Cardiac septum (tissue), 1 donor: ENCODE data around the gene STMND1. TPM values are rescaled to one million over a fixed set of nuclear protein-coding genes. Genes with fewer than 3 reads are reported as not detected.

ENCODE experiments used
- DNase-seq: peaks from one replicate; pipeline ENCODE4 v3.0.0-alpha.2; 2020; ENCODE audit warnings: low spot score
- intact Hi-C: fragments of 100-400 bp; cut with DNase I; formaldehyde crosslinking; loops from one replicate; pipeline ENCODE4 v1.14.0; 2022
- total RNA-seq: library from RNA; stranded (reverse); fragmentation: NEBNext Ultra II Directional; extraction: Animal tissue kit (Norgen Biotek cat#: 25700); gene quantifications from one replicate; pipeline ENCODE4 v1.2.1, GENCODE V29; 2021
- donor health status: DM: no; HTN: no; CAD: no.

Gene STMND1
- total RNA-seq, 1 donor from 2014 or later, result not detected

DNA sequence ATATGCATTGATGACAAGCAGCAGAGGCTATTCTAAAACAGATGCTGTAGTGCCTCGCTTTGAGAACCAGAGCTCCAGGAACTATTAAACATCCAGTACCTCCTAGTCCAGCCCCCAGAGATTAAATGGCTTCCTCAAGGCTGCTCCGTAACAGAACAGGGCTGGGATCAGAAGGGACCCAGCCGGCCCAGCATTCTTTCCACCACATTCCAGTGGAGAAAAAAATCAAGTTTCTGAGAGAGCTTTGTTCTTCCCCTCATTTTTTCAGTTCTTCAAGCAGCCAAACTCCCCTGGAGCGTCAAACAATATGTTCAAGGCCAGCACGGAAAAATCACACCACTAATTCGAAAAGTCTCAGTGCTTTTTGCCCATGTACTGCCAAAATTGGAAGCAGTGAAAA lies 5.8 kb upstream of the STMND1 start:
- intact Hi-C loops, result no loop called here
- no peak for DNase-seq

- intact Hi-C loops, result no loop called here
- no peak for DNase-seq
Observed at GRCh38 chr6:17096652-17097051, 5.2 kb upstream of the STMND1 start.

GRCh38 chr6:17097982-17098381 lies 3.9 kb upstream of the STMND1 start:
- intact Hi-C loops, result no loop called here

GRCh38 chr6:17098538-17098937 lies 3.3 kb upstream of the STMND1 start:
- intact Hi-C loops, result no loop called here
- DNase-seq, result no peak

More at GRCh38 chr6:17097982-17098381, 3.9 kb upstream of the STMND1 start:
- no peak for DNase-seq

- no peak for DNase-seq
- intact Hi-C loops, result no loop called here
Observed at GRCh38 chr6:17099401-17100059, 2.3 kb upstream of the STMND1 start.

- DNase-seq, result no peak
Observed at GRCh38 chr6:17100806-17101205, 1.0 kb upstream of the STMND1 start.

DNA sequence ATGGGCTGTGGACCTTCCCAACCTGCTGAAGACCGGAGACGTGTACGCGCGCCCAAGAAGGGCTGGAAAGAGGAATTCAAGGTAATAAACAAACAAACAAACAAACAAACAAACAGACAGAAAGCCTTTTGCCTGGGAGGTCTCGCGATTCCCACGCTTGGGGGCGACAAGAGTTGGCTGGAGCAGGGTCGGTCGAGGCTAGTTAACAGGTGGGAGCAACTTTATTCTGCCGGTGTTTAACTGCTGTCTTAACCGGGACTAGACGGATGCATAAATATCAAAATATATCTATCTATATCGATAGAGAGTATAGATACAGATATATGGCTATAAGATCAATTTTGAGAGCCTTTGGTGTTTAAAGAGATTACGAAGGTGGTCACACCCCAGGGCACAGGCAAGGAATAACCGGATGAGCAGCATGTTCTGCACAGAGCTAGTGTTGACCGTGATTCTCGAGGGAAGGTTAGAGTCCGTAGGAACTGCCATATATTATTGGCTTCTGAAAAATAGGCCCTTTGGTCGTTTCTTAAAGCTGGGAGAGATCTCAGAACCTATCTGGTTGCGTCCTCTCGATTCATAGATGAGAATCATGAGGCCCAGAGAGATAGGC lies 514 bp downstream of the STMND1 start:
- DNase-seq, result no peak
- intact Hi-C loops, result no loop called here

More at GRCh38 chr6:17100806-17101205, 1.0 kb upstream of the STMND1 start:
- intact Hi-C loops, result no loop called here

DNA sequence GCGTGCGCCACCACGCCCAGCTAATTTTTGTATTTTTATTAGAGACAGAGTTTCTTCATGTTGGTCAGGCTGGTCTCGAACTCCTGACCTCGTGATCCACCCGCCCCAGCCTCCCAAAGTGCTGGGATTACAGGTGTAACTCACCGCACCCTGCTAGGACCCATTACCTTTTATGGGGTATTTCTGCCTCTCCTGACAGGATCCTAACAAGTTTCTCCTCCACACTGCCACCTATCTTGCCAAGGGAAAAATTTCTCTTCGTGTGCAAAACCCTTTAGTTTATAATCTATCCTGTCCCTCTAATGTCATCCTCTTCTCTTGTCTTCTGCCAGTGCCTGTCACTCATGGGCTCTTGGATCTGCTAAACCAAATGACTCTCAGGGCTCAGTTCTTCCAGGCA lies 1.9 kb downstream of the STMND1 start:
- intact Hi-C loops, result no loop called here
- DNase-seq, result no peak

DNA sequence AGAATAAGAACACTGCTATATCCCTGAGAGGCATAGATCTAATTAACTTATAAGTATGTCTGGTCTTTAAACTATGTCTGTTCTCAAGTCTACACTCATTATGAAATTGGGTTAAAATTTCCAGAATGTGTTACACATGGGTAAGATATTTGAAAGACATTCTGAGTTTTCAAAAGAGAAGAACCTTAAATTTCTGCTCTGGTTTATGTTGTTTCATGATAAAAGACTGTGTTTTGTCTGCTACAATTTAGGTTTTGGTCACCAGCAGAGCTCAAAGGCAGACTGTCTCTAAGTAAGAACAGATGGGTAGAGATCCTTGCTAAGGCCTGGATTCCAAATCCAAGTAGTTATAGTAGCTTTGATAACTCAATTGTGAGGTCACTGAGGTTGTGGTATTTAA lies 6.0 kb downstream of the STMND1 start:
- DNase-seq, result no peak
- intact Hi-C loops, result no loop called here

- intact Hi-C loops, result no loop called here
Observed at GRCh38 chr6:17115251-17116116, 13.6 kb downstream of the STMND1 start.

GRCh38 chr6:17116117-17116440 lies 14.2 kb downstream of the STMND1 start:
- intact Hi-C loops, result no loop called here
- no peak for DNase-seq

More at GRCh38 chr6:17115251-17116116, 13.6 kb downstream of the STMND1 start:
- DNase-seq, result no peak

- DNase-seq, result no peak
- intact Hi-C loops, result no loop called here
Observed at GRCh38 chr6:17120019-17120418, 18.2 kb downstream of the STMND1 start.

DNA sequence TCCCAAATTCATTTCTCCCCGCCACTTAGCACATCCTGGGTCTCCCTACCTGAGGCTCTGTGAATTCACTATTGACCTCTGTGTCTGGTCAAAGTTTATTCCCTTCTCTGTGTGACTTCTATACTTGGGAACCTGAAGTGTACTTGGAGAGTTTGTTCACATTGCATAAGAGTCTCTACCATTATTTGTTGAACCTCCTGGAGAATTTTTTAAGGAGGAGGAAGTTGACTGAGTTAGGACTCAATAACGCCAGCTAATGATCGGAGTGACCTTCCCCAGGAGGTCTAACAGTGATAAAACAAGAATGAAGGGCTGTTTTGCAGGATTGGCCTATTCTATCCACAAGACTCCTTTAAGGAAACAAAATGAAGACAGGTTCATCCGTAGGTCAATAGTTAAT lies 23.6 kb downstream of the STMND1 start:
- no peak for DNase-seq
- intact Hi-C loops, result no loop called here

DNA sequence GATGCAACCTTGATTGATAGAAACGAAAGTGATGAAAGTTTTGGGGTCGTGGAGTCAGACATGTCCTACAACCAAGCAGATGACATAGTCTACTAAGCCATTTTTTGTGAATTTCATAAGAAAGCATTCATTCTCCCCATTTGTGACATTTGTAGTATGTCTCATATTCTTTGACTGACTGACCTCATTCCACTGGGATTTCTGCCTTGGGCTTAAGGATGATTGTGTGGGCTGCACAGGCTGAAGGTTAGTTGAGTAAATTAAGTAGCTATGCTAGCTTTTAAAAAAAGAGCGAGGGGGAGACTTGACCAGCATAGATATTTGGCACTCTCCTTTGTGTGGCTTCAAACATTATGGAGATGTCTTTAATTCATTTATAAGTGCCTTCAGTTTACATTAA lies 28.9 kb downstream of the STMND1 start:
- DNase-seq, result no peak
- intact Hi-C loops, result no loop called here

DNA sequence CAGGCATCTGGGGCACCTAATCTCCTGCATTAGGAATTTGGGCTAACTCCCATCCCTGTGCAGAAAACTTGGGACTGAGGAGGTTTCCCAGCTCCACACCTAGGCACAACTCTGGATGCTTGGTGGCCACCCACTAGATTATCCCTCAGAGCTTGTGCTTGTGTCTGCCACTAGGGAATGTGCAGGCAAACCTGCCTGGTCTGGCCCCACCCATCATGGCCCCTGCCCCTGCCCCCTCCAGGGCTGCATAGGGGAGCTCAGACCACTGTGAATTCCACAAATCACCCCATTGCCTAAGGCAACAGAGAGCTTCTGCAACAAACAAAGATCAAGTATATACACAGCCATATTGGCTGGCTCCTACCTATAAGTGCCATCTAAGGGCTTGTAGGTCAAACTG lies 31.1 kb downstream of the STMND1 start:
- no peak for DNase-seq
- intact Hi-C loops, result no loop called here

DNA sequence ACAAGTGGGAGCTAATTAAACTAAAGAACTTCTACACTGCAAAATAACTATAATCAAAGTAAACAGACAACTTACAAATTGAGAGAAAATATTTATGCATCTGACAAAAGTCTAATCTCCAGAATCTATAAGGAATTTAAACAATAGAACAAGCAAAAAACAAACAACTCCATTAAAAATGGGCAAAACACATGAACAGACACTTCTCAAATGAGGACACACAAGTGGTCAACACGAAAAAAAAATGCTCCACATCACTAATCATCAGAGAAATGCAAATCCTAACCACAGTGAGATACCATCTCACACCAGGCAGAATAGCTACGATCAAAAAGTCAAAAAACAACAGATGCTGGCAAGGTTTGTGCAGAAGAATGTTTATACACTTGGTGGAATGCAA lies 36.2 kb downstream of the STMND1 start:
- no peak for DNase-seq
- intact Hi-C loops, result no loop called here

- intact Hi-C loops, result no loop called here
- no peak for DNase-seq
Observed at GRCh38 chr6:17144016-17144415, 42.2 kb downstream of the STMND1 start.

- DNase-seq, result no peak
- intact Hi-C loops, result no loop called here
Observed at GRCh38 chr6:17149571-17149970, 47.7 kb downstream of the STMND1 start.

GRCh38 chr6:17150096-17150495 lies 48.2 kb downstream of the STMND1 start:
- intact Hi-C loops, result no loop called here
- DNase-seq, result no peak

- DNase-seq, result no peak
- intact Hi-C loops, result no loop called here
Observed at GRCh38 chr6:17151888-17152287, 50.0 kb downstream of the STMND1 start.

- intact Hi-C loops, result no loop called here
- DNase-seq, result no peak
Observed at GRCh38 chr6:17152703-17153102, 50.9 kb downstream of the STMND1 start.
